GM18505 (cell line): ENCODE data around the gene MTMR3.

Source experiments
- ATAC-seq: cut with Tn5 transposase; IDR thresholded peaks from one replicate; pipeline ENCODE4 v1.9.1; 2021; ENCODE audit not compliant: unreplicated experiment
- POLR2A ChIP-seq: IDR thresholded peaks from 4 replicates; pipeline ENCODE4 v1.6.1; 2011; ENCODE audit warnings: borderline replicate concordance; ENCODE audit not compliant: insufficient read depth, insufficient read length; ENCODE audit errors: extremely low read depth

MTMR3 gene

GRCh38 chr22:29975494-29975893 lies 92.5 kb downstream of the MTMR3 start:
- ATAC-seq: no peak
- no peak for TF ChIP-seq POLR2A

GRCh38 chr22:29977107-29977506 lies 94.1 kb downstream of the MTMR3 start:
- no peak for ATAC-seq
- no peak for TF ChIP-seq POLR2A

GRCh38 chr22:29979777-29980321 lies 96.9 kb downstream of the MTMR3 start:
- no peak for ATAC-seq
- TF ChIP-seq POLR2A: no peak

GRCh38 chr22:29983296-29983917 lies 100.4 kb downstream of the MTMR3 start:
- no peak for ATAC-seq
- TF ChIP-seq POLR2A: no peak

- TF ChIP-seq POLR2A: no peak
- ATAC-seq: no peak
Measured at GRCh38 chr22:29985912-29986311, 102.9 kb downstream of the MTMR3 start.

GRCh38 chr22:29987137-29987536 lies 104.2 kb downstream of the MTMR3 start:
- no peak for ATAC-seq
- TF ChIP-seq POLR2A: no peak

- no peak for TF ChIP-seq POLR2A
- no peak for ATAC-seq
Measured at GRCh38 chr22:29988719-29989118, 105.7 kb downstream of the MTMR3 start.

GRCh38 chr22:29989446-29989845 lies 106.5 kb downstream of the MTMR3 start:
- ATAC-seq: no peak
- TF ChIP-seq POLR2A: no peak

GRCh38 chr22:29992341-29993275 lies 109.6 kb downstream of the MTMR3 start:
- no peak for TF ChIP-seq POLR2A
- no peak for ATAC-seq

- TF ChIP-seq POLR2A: no peak
- ATAC-seq: no peak
Measured at GRCh38 chr22:29994027-29994715, 111.2 kb downstream of the MTMR3 start.

- no peak for ATAC-seq
- no peak for TF ChIP-seq POLR2A
Measured at GRCh38 chr22:29994943-29995342, 112.0 kb downstream of the MTMR3 start.

GRCh38 chr22:29997107-29997506 lies 114.1 kb downstream of the MTMR3 start:
- ATAC-seq: no peak
- TF ChIP-seq POLR2A: no peak

GRCh38 chr22:29997516-29997915 lies 114.5 kb downstream of the MTMR3 start:
- no peak for ATAC-seq
- no peak for TF ChIP-seq POLR2A

GRCh38 chr22:29998627-29999384 lies 115.8 kb downstream of the MTMR3 start:
- no peak for TF ChIP-seq POLR2A
- ATAC-seq: no peak
